Measurements from ENCODE around the gene TMCO6.
"Not testable (repeated sequence)": the region's sequence is repeated elsewhere in the genome, so short reads cannot be mapped to it uniquely, and the experiment has no call there.

TMCO6 gene

GRCh38 chr5:140639148-140639981 is at the start of gene TMCO6:
Gene TMCO6 (plus strand): TSS chr5:140639451. CDS start chr5:140639528, 77 bp downstream.
- peak; percentile 97 for DNase-seq (ENCODE audit: low read depth)

DNA sequence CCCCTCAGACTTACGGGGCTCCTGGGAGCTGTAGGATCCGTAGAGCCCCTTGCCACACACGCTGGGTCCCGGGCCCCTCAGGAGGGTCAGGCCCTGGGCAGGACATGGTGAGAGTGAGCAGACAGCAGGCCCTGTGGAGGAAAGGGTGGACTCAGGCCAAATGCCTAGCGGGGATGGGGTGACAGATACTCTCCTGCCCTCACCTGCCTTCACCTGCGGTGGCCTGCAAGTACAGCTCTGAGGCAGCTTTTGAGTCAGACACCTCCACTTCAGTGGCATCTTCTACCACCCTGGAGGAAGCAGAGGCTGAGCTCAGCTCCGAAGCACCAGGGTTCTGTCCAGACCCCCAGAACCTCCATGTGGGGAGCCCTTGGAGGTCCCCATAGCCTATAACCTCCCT is 48.4 kb upstream of the TMCO6 start:
- no peak for DNase-seq (ENCODE audit: low read depth)

DNA sequence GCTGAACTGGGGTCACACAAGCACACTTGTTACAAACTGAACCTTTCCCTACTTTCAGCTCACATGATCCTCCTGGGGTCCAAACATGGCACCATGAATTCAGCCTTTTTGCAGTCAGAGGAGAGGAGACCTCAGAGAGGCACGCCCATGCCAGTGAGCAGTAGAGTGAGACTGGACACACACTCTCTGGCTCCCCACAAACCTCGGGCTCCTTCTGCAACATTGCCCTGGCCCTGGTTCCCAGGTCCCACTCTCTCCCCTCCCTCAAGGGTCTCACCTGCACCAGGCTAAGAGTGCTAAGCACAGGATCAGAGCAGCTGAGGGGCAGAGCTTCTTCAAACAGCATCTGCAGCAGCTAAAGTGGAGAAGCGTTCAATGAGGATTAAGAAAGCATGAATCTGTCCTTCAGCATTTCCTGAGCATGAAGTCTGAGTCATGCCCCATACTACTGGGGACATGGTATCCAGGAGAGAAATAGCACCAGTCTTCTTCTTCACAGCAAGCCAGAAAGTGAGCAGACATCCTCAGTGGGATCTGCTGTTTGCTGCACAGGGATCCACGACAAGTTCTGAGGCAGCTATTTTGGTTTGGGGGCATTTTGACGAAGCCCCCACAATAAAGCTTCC is 47.4 kb upstream of the TMCO6 start:
- no peak for DNase-seq (ENCODE audit: low read depth)

- not testable (repeated sequence) for DNase-seq (ENCODE audit: low read depth)
Observed at GRCh38 chr5:140593070-140593469, 46.2 kb upstream of the TMCO6 start.

GRCh38 chr5:140594169-140594568 is 45.1 kb upstream of the TMCO6 start:
- no peak for DNase-seq (ENCODE audit: low read depth)

- no peak for DNase-seq (ENCODE audit: low read depth)
Observed at GRCh38 chr5:140595538-140596300, 43.5 kb upstream of the TMCO6 start.

DNA sequence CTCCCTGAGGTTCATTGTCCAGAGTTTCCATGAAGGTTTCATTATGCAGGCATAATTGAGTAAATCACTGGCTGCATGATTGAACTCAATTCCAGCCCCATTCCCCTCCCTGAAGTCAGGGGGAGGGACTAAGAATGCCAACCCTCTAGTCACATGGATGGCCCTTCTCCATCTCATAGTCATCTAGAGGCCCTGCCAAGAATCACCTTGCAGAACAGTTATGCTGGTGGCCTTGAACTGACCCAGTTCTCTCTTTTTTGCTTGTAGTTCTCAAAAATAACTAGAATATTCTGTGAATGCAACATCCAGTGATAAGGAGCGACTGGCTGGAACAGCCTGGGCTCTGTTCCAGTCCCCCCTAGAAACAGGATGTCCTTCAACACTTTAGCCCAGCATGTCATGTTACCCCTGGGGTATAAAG is 42.9 kb upstream of the TMCO6 start:
- no peak for DNase-seq (ENCODE audit: low read depth)

DNA sequence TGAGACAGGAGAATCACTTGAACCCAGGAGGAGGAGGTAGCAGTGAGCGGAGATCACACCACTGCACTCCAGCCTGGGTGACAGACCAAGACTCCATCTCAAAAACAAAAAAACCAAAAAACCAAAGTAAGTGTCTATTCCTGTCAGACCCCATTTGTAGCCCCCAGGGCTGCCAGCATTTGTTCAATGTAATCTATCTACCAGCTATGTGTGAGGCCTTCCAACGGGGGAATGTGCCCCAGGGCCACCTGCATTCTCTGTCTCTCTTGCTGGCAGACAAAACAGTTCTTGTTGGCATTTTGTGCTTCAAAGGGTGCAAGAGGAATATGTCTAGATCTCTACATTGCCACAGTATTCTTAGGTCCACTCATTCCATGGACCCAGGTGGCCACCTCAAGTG is 40.4 kb upstream of the TMCO6 start:
- no peak for DNase-seq (ENCODE audit: low read depth)

DNA sequence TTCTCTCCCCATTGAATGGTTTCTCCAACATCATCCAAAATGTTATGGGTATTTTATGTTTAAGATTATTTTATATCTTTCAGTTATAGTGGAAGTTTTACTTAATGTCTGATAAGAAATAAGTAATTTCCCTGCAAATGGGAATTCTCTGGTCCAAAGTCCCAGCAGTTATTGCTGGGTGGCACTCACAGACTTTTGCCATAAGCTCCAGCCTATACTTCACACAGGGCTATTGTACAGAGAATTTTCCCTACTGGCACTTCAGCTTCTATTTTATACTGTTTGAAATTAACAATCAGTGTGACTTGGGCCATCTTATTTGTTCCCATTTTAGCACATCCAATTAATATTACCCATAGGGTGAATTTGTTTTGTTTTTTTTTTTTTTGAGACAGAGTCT is 39.2 kb upstream of the TMCO6 start:
- DNase-seq (ENCODE audit: low read depth), result no peak

GRCh38 chr5:140602147-140602546 is 37.1 kb upstream of the TMCO6 start:
- DNase-seq (ENCODE audit: low read depth), result no peak

DNA sequence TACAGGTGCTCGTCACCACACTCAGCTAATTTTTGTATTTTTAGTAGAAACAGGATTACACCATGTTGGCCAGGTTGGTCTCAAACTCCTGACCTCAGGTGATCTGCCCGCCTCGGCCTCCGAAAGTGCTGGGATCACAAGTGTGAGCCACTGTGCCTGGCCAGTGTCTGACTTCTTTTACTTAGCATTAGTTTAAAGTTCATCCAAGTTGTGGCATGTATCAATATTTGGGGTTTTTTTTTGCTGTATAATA is 35.9 kb upstream of the TMCO6 start:
- DNase-seq (ENCODE audit: low read depth), result not testable (repeated sequence)

- no peak for DNase-seq (ENCODE audit: low read depth)
Observed at GRCh38 chr5:140603734-140604133, 35.5 kb upstream of the TMCO6 start.

DNA sequence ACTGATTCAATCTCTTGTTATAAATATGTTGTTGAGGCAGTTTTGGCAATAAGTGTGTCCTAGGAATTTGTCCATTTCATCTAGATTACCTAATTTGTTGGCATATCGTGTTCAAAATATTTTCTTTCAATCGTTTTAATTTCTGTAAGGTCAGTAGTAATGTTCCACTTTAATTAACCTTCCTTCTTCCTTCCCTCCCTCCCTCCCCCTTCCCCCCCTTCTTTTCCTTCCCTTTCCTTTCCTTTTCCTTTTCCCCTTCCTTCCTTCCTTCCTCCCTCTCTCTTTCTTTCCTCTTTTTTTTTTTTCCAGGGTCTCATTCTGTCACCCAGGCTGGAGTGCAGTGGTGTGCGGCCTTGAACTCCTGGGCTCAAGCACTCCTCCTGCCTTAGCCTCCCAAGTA is 33.4 kb upstream of the TMCO6 start:
- DNase-seq (ENCODE audit: low read depth), result no peak

- no peak for DNase-seq (ENCODE audit: low read depth)
Observed at GRCh38 chr5:140607031-140607430, 32.2 kb upstream of the TMCO6 start.

DNA sequence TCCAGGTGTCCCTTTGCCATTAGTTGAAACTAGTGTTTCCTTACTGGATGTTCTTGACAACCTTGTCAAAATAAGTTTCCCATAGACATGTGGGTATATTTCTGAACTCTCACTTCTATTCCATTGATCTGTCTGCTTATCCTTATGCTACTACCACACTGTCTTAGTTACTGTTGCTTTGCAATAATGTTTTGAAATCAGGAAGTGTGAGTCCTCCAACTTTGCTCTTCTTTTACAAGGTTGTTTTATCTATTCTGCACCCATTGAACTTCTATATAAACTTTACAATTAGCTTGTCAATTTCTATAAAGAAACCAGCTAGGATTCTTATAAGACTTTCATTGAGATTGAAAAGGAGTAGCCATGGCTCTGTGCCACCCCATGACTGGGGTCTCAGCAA is 30.5 kb upstream of the TMCO6 start:
- no peak for DNase-seq (ENCODE audit: low read depth)

DNA sequence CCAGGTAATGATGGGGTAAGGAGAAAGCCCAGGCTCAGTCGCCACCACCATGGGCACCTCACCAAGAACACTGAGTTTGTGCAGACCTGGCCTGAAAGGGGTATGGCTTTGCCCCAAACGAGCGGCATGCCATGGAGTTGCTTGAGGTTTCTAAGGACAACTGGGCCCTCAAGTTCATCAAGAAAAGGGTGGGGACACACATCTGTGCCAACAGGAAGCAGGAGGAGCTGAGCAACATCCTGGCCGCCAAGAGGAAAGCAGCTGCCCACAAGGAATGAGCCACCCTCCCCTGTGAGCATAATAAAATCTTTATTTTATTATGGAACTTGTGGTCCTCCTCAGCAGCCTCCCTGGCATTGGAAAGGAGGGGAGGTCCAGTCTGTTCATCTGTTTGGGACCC is 30.1 kb upstream of the TMCO6 start:
- no peak for DNase-seq (ENCODE audit: low read depth)

DNA sequence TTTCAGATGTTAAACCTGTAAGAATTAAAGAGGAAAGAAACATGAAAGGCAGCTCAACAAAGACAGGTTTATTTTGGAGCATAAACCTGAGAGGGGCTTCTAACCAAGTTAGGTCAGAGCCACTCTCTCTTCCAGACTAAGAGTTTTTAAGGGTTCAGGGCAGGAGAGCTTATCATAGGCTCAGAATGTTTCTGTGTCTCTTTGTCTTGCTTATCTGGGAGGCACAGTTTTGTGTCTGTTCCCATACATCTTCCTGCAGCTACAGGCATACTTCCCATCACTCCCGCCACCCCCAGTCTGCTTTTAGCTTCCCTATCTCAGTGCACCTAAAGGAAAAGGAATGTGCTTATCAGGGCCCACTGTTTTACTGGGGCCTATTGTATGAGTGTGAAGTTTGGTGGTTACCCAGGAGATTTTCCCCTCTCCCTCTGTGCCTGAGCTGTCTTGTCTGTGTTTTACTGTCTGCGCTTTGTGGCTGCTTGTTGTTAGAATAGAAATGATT is 28.2 kb upstream of the TMCO6 start:
- no peak for DNase-seq (ENCODE audit: low read depth)

- no peak for DNase-seq (ENCODE audit: low read depth)
Observed at GRCh38 chr5:140622301-140622700, 16.9 kb upstream of the TMCO6 start.

DNA sequence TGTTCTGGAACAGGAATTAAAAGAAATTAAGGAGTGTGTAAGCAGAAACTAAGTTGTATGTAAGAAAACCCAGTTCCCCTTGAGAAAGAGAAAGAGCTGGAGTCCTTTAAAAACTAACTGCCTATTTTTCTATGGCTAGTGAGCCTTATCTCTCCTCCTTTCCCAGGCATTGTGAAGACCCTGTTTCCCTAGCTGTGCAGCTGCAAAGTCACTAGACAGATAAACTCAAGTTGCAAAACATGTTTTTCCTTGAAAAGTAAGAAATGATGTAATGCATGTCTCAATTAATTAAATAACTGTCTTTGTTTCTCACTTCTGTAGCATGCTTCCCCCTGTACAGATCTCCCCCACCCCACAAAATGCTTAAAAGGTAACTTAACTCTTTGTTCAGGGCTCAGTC is 16.2 kb upstream of the TMCO6 start:
- DNase-seq (ENCODE audit: low read depth), result not testable (repeated sequence)

GRCh38 chr5:140624886-140625285 is 14.4 kb upstream of the TMCO6 start:
- DNase-seq (ENCODE audit: low read depth), result not testable (repeated sequence)

- DNase-seq (ENCODE audit: low read depth), result no peak
Observed at GRCh38 chr5:140627972-140628371, 11.3 kb upstream of the TMCO6 start.

GRCh38 chr5:140628711-140629110 is 10.5 kb upstream of the TMCO6 start:
- DNase-seq (ENCODE audit: low read depth), result no peak

Data from stimulated activated CD8-positive, alpha-beta memory T cell treated with anti-CD3 and anti-CD28 coated beads, Interleukin-4, amount 100 ng/mL, for 24 hours (primary cell).